RKO (cell line): Measurements from ENCODE around the gene RFX4.
"Not testable (repeated sequence)": the region's sequence is repeated elsewhere in the genome, so short reads cannot be mapped to it uniquely, and the experiment has no call there.

Source experiments
- DNase-seq: peaks from one replicate; pipeline ENCODE4 v3.0.0-alpha.2; 2016; ENCODE audit warnings: low spot score

The RFX4 gene

GRCh38 chr12:106726603-106727202, 143.9 kb downstream of the RFX4 start:
- DNase-seq, result not testable (repeated sequence)

GRCh38 chr12:106729611-106730010, 146.8 kb downstream of the RFX4 start:
- DNase-seq, result no peak

DNA sequence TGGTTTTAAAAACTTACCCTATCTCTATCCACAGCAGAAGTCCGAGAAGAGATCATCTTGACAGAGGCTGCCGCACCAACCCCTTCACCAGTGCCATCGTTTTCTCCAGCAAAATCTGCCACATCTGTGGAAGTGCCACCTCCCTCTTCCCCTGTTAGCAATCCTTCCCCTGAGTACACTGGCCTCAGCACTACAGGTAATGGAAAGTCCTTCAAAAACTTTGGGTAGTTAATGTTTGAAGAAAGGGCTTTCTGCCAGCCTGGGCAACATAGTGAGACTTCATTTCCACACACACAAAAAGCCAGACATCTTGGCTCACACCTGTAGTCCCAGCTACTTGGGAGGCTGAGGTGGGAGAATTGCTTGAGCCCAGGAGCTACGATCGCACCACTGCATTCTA, 150.1 kb downstream of the RFX4 start:
- no peak for DNase-seq

DNA sequence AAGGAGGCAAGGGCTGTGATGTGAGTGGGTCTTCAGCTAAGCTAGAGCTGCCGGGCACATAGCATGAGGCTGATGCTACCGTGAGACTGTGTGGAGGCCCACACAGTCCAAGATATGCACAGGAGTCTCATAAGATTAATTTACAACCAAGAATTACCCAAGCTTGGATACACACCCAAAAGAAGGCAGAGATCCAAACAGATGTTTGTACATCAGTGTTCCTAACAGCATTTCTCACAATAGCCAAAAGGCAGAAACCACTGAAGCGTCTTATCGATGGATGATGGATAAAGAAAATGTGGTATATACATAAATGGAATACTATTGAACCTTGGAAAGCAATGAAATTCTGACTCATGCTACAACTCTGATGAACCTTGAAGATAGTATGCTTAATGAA, 150.9 kb downstream of the RFX4 start:
- DNase-seq, result no peak

DNA sequence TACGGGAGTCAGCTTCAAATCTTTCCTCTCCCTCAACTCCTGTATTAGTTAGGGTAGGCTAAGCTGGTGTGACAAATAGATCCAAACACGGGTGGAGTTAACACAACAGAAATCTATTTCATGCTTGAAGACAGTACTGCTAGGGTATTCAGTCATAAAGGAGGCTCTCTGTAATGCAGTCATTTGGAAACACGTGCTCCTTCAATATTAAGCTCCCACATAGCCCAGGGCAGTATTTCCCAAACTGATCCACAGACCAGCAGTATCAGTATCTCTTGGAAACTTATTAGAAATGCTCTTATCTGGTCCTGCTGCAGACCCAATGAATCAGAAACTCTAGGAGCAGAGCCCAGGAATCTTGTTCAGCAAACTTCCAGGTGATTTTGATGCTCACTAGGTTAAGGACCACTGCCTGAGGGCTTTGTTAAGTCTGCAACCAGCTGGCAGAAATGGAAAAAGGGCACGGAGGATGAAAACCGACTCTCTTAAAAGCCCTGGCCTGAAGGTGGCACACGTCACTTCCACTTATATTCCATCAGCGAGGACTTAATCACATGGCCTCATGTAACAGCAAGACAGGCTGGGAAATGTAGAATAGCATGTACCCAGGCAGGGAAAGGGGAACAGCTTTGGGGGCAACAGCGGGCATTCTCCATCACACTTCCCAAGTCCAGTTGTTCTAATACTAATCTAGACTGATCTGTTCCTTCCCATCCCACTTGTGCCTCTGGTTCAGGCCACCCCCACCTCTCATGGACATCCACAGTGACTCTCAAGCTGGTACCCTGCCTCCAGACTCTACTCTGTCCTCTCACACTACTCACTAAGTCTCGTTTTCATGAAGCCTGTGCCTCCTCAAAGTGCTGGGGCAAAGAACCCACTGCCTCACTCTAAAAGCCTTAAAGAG, 153.5 kb downstream of the RFX4 start:
- no peak for DNase-seq

- no peak for DNase-seq
These were observed 156.5 kb downstream of the RFX4 start for GRCh38 chr12:106739318-106739717.

DNA sequence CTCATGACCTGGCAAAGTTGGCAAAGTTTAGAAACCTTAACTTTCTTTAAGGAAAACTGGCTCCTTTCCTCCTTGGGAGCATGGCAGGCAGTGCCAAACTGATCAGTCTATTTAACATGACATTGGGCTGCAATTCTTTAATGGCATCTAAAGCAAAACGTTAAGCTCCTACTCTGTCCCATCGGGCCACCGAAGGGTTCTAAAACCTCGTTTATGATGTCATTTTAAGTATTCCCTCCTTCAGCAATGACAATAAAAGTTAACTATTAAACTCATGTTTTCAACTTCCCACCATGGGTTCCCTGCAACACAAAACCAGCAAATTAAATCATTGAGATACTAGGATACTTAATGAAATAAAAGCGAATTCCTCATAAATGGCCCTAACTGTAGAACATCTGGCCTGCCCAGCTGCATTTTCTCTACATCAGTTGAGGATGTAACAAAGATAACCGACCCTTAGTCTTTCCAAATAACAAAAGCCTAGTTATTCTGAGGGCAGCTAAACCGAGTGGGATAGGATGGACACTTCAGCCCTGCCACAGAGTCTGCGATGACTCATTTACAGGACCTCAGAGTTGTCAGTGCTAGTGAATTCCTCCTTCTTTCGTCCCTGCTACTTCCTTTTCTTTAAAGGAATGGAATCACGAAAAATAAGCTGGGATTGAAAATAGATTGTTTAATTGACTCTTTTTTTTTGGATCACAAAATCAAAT, 157.2 kb downstream of the RFX4 start:
- no peak for DNase-seq

DNA sequence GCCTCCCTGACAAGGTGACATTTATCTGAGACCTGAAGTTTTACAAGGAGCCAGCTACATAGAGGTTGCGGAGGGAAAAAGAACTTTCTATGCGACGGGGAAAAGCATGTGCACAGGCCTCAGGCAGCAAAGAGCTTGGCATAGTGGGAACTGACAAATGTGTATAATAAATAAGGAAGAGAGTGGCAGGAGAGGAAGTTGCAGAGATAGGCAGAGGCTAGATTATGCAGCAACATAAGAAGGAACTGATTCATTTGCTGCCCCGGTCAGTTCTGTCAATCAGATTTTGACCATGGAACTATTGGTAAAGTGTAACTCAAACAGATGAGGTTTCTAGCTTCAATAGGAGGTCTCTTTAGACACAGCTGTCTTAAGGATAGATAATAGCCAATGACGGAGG, 158.0 kb downstream of the RFX4 start:
- DNase-seq, result no peak

- no peak for DNase-seq
These were observed 158.4 kb downstream of the RFX4 start for GRCh38 chr12:106741247-106741646.

DNA sequence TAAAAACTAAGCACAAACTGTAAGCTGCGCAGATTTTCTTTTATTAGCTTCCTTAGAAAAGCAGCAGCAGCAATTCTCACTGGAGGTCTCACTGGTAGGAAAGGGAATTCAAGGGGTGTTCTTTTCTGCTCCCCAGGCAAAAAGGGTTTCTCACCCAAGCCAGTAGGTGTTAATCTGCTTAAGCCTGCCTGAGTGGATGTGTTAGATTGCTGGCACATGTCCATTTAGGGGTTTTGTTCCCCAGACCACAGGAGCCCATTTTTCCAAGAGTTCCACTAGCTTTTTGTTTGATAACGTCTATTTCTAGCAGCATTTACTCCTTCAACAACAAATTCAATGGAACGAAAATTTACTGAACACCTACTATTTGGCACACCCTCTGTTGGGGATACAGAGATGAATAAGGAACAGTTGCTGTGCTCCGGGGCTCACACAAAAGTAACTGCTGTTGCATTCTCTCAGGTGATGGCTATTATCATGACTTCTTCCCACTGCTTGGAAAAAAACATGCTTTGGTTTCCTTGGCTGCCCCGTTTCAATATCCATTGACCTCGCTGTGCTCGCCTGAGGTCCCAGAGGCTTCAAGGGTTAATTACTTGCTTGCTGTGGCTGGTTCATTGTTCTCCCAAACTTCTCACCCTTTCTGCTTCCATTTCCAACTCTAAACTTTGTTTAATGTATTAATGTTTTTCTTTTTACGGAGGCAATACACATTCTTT, 160.6 kb downstream of the RFX4 start:
- no peak for DNase-seq

- DNase-seq, result no peak
These were observed 161.8 kb downstream of the RFX4 start for GRCh38 chr12:106744600-106744999.

GRCh38 chr12:106745181-106745745, 162.5 kb downstream of the RFX4 start:
- no peak for DNase-seq

- no peak for DNase-seq
These were observed 165.2 kb downstream of the RFX4 start for GRCh38 chr12:106747973-106748436.

DNA sequence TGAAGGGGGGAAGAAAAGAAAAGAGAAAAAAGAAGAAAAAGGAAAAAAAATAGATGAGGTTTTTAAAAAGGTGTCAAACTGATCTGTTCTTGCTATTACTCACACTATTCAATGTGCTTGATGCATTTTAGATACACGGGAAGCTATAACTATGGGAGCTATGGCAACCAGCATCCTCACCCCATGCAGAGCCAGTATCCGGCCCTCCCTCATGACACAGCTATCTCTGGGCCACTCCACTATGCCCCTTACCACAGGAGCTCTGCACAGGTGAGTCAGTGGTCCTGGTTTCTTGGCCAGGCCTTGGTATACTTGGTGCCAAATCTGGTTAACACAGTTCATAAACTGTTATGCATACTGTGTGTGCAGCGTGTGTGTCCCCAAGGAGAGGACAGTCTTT, 167.7 kb downstream of the RFX4 start:
- no peak for DNase-seq

- no peak for DNase-seq
These were observed 170.7 kb downstream of the RFX4 start for GRCh38 chr12:106753526-106753925.

GRCh38 chr12:106754331-106754730, 171.5 kb downstream of the RFX4 start:
- no peak for DNase-seq

DNA sequence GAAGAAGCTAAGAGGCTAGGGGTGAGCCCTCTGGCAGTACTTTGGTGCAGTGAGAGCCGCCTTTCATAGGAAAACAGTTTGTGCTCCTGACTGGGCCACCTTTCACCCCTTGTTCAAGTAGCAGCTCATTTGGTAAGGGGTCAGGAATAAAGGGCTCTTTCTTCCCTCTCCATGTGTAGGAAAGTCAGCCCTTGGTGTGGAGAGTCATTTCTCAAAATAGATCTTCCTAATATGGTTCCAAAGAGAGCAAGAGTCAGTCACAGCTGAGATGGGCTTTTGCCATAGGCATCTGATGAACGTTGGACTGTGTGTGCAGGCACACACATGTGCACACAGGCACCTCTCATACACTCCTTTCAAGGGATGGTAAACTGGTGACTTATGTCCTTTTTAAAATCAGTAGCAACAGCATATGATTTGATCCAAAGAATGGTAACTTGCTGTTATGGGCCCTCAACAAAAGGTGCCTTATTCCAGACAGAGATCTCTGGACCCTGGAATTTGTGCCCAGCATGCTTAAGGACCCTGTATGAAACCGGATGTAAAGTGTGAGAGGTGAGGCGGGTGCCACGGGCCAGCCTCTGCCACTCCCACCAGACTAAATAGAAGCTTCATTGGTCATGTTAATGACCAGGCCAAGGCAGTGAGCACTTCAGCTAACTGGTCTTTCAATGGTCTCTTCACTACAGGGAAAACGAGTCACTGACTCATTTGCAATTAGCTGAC, 175.0 kb downstream of the RFX4 start:
- DNase-seq, result no peak

DNA sequence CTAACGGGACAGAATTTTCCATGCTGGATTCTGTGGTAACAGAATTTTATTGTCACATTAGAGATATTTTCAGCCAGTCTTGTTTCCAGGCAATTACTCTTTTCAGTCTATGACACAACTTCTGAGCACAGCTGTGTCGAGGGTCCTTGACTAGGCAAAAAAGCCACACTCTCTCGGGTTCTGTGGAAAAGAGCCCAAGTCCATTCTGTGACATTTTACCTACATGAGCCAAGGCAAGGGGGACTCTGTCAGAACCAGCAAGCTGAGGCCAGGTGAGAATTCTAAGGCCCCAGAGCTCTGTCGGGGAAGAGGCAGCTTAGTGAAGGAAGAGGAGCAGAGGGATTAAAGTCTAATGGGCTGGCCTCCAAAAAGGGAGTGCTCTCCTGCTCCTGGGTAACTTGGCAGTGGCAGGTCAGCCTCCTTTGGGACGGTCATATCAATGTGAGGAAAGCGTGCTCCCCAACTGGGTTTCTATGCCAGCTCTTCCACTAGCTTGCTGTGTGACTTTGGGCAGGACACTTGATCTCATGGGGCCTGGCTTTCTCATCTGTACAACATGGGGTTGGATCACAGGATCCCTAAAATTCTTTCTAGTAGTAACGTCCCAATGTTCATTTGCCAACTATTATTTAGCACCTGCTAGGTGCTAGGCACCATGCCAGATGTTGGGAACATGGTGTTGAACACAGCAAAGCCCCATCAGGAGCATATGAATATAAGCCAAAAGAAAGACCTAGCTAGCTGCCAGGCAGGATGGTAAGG, 175.7 kb downstream of the RFX4 start:
- DNase-seq, result no peak

DNA sequence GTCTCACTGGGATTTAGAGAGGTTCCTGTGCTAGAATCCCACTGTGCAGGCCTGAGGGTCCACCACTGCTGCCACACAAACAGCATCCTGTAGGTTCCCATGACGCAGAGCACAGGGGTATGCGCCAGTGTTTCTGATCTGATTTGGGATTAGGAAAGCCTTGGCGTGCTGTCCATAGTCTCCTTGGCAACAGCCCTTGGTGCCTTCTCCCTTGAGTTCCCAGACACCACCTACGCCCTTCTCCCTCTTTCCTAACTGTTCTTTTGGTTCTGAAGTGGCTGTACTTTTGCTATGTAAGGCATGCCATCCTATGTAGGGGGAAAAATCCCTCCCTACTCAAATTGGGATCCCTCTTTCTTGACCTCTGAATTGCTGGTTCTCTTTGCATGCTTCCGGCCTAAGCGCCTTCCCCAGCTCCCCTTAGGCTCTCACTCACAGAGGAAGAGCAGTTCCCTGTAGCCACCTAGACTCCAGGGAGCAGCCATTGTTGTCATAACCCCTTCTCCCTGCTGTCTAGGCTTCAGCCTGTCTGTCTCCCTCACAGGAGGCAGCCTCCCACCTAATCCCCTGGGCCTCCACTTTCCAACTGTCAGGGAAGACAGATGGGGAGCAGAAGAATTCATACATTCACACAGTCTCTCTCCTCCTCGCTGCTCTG, 176.9 kb downstream of the RFX4 start:
- DNase-seq, result no peak

- DNase-seq, result no peak
These were observed 177.4 kb downstream of the RFX4 start for GRCh38 chr12:106760184-106760531.
